HG02642 (cell line): ENCODE results near the gene FRYL.

Experiments used
- ATAC-seq: cut with Tn5 transposase; IDR thresholded peaks from one replicate; pipeline ENCODE4 v1.9.1; 2021; ENCODE audit warnings: mild to moderate bottlenecking; ENCODE audit not compliant: unreplicated experiment, poor library complexity

The FRYL gene

DNA sequence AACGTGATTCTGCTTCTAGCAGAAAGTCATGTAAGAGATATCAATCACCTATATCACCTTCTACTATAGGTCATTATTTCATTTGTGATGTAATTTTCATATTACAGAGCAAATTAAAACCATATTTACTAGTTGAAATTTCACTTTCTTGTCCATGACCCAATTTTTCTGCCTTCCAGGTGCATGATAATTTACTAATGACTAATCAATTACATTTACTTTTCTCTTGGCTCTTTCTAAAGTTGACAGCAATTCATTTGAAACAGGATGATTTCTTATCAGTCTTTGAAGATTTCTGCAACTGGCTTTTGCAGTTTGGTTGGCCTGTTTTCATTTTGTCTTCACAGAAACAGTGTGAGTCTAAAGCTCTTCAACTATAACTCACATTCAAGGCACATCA, 208.6 kb downstream of the FRYL start:
- ATAC-seq = no peak

GRCh38 chr4:48570646-48571220, 209.3 kb downstream of the FRYL start:
- ATAC-seq = no peak

DNA sequence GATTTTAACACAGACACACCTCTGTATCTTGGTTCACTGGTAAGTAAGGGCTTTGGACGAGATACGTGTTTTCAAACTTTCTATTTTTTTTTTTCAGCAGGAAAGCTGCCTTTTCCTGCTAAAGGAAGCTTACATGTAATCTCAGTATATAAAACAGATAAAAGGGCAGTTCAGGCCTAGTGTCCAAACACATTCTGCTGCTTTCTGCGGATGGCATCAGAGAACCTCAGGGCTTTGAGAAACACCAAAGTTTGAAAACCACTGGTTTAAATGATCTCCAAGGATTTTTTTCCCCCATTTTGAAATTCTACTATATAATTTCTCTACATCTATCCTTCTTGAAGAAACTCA, 214.1 kb downstream of the FRYL start:
- no peak for ATAC-seq

GRCh38 chr4:48565362-48566033, 214.6 kb downstream of the FRYL start:
- ATAC-seq = no peak

GRCh38 chr4:48564151-48564550, 215.9 kb downstream of the FRYL start:
- ATAC-seq = no peak

DNA sequence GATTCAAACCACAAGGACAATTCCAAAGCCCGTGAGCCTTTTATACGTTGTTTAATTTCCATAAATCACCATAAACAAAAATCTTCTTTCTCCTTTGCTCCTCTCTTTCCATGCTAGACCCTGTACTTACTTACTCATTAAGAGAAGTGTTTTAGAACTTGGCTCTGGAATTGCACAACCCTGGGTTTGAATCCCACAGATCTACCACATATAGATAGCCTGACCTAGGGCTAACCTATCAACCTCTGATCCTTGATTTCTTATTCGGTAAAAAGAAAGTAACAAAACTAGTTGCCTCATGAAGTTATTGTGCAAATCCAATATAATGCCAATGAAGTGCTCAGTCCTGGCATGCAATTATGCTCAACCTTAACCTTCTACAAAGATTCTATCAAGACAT, 221.3 kb downstream of the FRYL start:
- no peak for ATAC-seq

GRCh38 chr4:48558026-48558425, 222.1 kb downstream of the FRYL start:
- no peak for ATAC-seq

DNA sequence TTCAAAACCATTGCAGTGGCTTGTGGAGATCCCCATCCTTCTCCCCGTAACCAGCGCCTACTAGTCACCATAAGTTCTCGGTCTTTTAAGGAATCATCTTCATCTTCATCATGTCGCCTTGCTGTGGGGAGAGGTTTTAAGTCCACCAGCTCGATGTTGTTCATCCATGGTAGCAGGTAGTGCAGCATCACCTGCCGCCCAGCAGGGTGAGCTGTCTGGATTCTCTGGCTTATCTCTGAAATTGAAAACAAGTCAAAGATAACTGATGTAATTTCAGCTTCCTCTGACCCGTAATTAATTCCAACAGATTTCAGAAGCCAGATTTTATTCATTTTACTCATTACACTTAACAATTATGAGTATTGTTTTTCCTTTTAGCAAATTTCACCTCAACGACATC, 222.6 kb downstream of the FRYL start:
- ATAC-seq = no peak

- no peak for ATAC-seq
Observed at GRCh38 chr4:48556268-48556667, 223.8 kb downstream of the FRYL start.

DNA sequence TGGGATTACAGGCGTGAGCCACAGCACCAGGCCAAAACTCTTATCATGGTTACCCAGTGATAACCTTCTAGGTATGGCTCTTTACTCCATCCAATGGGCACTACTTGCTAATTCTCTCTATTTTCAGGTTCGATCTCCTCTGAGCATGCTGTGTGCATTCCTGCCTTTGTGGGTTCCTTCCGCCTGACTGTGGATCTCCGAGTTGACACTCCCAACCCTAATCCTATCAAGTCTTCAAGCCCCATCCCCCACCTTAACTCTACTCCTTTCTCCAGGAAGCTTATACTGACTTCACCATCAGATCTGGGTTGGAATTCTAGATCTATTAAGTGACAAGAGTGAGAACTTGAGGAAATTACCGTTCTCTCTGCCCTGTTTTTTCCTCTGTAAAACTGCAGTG, 225.5 kb downstream of the FRYL start:
- no peak for ATAC-seq

DNA sequence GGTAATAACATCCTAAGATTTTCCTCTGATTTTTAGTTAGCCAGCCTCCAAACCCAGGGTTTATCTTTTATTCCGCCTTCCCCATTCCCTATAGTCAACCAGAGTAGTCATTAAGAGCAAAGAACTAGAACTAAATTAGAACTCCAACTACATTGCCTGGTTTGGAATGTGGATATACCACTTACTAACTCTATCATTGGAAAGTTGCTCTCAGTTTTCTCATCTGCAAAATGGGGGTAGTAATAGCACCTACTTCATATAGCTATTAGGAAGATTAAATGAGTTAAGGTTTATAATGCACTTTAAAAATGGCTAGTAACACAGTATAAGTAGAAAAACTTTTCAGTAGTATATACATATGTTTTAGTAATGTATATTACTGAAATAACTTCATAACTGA, 226.4 kb downstream of the FRYL start:
- ATAC-seq = no peak

- ATAC-seq = no peak
Observed at GRCh38 chr4:48546336-48546735, 233.7 kb downstream of the FRYL start.

GRCh38 chr4:48543796-48544195, 236.3 kb downstream of the FRYL start:
- no peak for ATAC-seq

- ATAC-seq = no peak
Observed at GRCh38 chr4:48542888-48543287, 237.2 kb downstream of the FRYL start.

DNA sequence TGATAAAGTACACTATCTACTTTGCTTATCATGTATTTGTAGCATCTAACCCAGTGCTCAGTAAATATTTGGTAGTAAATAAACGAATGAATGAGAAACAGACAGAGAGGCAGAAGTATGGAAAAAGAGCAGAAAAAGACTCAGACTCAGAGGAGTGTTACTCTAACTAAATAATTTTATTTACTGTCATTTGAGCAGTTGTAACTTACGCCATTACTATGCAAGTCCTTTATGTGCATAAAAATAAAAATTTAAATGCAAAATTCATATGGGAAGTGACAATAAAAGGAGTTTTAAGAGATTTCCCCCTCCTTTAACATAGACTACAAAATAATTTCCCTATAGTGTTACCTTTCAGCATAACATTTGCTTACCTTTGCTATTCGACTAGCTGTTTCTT, 240.5 kb downstream of the FRYL start:
- ATAC-seq = no peak

- no peak for ATAC-seq
Observed at GRCh38 chr4:48538358-48538757, 241.7 kb downstream of the FRYL start.

GRCh38 chr4:48526406-48526805, 253.7 kb downstream of the FRYL start:
- no peak for ATAC-seq

GRCh38 chr4:48518143-48518542, 261.9 kb downstream of the FRYL start:
- ATAC-seq = no peak

DNA sequence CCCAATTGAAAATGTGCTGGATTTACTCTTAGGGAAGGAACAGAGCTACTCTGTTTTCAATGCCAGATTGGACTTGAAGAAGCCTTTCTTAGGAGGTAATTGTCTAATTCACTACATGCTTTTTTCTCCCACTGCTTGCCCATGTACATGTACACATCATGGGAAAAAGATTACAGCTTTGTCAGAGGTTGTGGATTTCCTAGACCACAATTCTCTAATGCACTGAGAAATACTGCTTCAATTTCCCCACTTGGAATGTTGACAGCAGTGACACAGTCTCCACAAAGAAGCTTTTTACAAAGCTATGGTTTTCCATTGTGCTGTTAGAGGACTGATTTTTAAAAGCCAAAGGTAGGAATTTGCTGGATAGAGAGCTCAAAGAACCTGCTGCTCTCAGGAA, 270.5 kb downstream of the FRYL start:
- ATAC-seq = no peak

- no peak for ATAC-seq
Observed at GRCh38 chr4:48506716-48507115, 273.4 kb downstream of the FRYL start.

DNA sequence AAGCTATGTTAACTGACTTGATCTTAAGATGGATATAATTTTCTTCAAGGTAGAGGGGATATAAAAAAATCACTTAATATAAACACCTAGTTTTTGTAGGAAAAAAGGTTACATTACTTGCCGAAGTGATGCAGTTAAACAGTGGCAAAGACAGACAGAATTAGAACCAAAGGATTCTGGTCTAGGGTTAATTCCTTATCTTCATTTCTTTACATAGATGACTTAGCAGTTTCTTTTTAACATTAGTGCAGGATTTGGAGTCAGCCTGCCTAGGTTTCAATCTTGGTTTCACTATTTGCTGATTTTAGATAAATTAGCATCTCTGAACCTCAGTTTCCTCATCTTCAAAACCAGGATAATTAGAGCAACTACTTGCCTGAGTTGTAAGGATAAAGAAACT, 275.7 kb downstream of the FRYL start:
- no peak for ATAC-seq

DNA sequence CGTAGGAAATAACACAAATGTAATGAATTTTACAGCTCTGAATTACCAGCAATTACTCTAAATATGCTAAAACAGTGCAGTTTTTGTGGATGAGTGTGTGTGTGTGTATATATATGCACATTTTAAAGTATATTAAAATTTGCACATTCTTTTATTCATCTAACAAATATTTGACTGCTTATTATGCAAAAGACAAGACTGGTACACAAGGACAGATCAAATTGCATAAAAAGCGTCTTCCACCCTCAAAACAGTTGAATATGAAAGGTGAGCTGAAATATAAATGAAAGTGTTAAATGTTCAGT, 276.1 kb downstream of the FRYL start:
- ATAC-seq = no peak
